Dermis blood vessel endothelial cell (primary cell): Measurements from ENCODE around the gene DIPK1A. TPM values are rescaled to one million over a fixed set of nuclear protein-coding genes. Genes with fewer than 3 reads are reported as not detected.

ENCODE experiments used
- DNase-seq: peaks from one replicate; pipeline ENCODE4 v3.0.0; 2010
- total RNA-seq: library from RNA; depleted of rRNA; stranded (reverse); fragments of >200 nt; gene quantifications from 2 replicates; pipeline ENCODE4 v1.2.3, GENCODE V29; 2014

DIPK1A gene
- total RNA-seq, 1 donor from 2014 or later, result 0.68 TPM

DNA sequence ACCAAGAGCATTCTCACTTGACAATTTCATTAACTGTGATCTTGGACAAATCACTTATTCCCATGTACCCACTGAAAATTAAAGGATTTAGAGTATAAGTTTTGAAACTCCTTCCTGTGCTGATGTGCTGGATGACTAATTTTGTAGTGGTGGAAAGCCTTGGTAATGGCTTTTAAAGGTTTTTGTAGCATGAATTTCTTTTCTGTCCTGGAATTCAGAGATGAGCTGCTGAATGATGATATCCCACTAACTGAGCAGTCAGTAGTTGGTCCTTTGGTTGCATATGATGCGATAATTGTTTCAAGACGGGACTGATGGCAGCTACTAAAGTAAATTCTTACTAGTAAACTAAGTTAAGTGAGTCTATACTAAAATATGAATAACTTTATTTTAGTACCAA, 124.2 kb downstream of the DIPK1A start:
- no peak for DNase-seq

DNA sequence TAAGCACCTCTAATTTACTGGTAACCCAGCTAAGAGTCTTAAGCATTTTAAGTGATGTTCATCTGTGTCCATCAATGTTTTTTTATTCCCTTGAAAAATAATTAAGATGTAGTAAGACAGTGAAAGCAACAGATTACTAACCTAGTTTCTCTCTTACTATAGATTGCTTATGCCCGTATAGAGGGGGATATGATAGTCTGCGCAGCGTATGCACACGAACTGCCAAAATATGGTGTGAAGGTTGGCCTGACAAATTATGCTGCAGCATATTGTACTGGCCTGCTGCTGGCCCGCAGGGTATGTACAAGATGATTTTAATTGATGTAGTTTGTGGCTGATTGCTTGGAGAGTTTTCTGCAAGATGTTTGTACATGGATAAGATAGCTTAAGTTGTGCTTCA, 126.6 kb downstream of the DIPK1A start:
- no peak for DNase-seq

DNA sequence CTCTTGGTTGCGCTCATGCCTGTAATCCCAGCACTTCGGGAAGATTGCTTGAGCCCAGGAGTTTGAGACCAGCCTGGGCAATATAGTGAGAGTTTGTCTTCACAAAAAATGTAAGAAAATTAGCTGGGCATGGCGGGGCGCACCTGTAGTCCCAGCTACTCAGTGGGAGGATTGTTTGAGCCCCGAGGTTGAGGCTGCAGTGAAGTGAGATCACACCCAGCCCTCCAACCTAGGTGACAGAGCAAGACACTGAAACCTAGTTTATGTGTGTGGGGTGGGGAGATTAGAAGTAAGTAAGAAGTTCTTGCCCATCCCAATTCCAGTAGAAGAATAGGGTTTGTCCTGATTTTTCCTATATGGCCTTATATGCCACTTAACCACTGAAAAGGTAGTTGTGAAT, 127.4 kb downstream of the DIPK1A start:
- no peak for DNase-seq

DNA sequence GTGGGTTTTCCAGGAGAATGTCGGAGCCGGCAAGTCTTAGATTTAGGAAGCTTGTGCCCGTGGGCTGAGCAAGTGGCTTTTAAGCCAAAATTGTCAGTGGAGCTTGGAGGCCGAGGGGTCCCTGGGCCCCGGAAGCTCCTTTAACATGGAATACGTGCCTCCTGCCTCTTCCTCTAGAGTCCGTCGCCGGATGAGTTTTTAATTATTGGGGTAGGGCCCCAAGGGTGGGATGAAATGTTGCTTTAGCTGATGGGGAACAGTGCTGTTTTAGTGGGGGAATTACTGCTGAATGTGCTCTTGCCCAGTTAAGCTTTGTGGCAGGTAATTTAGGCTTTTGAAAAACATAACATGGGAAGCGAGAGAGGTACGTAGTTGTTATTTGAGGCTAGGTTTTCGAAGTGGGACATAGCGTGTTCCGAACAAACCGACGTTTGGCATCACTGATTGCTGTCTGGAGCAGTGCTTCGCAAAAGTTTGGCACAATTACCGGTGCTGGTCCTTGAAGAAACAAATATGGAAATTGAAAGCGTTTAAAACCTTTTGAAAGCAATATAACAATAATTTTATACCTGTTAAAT, 128.6 kb downstream of the DIPK1A start:
- peak; percentile 38 for DNase-seq

DNA sequence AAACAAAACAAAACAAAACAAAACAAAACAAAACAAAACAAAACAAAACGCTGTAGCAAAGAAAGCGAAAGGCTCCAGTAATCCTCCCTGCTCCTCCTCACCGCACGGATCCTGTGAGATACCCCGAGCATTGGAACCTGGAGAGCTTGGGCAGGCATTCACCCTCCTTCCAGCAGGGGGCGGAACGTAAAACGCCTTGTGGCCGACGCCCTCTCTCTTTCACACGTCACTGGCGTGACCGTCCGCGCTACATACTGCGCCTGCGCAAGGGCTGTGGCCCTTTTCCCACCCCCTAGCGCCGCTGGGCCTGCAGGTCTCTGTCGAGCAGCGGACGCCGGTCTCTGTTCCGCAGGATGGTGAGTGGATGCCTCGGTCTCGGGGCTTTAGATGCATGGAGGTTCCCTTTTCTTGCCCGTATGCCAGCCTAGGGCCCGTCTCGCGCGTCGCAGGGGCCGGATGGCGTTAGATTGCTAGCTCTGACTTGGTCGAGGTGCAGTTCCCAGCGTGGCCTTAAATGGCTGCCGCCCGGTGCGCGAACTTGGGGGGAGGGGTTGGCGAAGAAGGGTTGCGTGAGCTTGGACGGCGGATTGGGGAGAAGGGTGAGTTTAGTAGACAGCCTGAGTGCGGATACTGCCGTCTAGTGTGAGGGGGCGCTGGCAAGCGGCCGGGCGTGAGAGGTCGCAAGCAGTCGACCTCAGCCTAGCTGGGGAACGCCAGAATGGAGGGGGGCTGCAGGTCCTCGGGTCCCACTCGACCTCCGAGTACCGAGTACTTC, 129.3 kb downstream of the DIPK1A start, which contains the start of gene RPL5:
Gene RPL5 (plus strand): TSS at position 279 of the 775 bp plus-strand sequence. CDS start 75 bp downstream, at position 354.
- peak; percentile 99 for DNase-seq

DNA sequence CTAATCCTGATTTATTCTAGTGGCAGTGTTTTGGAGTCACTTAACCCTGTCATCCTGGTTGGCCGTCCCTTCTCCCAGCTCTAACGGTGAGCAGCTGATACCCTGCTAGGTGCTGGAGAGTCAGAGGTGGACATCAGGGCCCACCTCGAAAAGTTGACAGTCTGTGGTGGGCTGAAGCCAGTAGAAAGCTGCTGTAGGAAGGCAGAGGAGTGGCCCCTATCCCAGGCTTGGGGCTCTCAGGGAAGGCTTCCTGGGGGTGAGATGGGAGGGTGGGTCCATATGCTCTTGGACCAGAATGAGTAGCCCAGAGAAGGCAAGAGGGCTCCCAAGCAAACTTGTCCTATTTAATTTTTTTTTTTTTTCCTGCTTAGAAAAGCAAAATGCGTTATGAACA, 129.9 kb downstream of the DIPK1A start:
- DNase-seq, result no peak

DNA sequence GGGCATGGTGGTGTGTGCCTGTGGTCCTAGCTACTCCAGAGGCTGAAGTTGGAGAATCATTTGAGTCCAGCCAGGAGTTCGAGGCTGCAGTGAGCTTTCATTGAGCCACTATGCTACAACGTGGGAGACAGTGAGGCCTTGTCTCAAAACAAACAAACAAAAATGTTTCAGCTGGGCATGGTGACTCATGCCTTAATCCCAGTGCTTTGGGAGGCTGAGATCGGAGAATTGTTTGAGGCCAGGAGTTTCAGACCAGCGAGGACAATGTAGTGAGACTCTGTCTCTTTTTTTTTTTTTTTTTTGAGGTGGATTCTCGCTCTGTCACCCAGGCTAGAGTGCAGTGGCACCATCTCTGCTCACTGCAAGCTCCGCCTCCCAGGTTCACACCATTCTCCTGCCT, 134.5 kb downstream of the DIPK1A start:
- no peak for DNase-seq

DNA sequence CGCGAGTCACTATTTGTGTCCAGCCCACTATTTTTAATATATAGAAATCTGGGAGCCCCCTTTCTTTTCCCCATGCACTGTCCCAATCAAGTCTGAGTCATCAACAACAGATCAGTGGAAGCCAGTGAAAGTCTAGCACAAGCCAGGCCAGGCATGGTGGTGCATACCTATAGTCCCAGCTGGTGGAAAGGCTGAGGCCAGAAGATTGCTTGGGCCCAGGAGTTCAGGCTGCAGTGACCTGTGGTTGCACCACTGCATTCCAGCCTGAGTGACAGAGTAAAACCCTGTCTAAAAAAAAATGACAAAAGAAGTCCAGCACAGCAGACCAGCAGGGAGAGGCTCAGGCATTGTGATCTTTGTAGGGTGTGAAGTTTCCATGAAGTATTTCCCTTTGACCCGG, 138.4 kb downstream of the DIPK1A start:
- DNase-seq, result no peak

DNA sequence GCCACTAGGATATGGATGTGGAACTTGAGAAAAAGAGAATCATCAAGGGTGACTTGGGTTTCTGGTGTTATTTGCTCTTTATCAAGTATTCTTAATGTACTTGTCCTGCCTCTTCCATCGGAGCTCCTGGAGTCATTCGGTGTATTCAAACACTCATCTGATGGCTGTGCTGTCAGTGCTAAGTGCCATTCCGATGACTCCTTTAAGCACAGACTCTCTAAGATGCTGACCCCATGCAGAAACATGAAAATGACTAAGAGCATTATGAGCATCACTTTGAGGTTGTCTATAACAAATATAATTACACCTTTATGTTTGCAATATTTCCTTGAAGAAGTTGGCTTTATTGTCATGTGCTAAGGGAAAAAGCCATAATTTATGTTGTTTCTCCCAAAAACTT, 140.7 kb downstream of the DIPK1A start:
- no peak for DNase-seq

DNA sequence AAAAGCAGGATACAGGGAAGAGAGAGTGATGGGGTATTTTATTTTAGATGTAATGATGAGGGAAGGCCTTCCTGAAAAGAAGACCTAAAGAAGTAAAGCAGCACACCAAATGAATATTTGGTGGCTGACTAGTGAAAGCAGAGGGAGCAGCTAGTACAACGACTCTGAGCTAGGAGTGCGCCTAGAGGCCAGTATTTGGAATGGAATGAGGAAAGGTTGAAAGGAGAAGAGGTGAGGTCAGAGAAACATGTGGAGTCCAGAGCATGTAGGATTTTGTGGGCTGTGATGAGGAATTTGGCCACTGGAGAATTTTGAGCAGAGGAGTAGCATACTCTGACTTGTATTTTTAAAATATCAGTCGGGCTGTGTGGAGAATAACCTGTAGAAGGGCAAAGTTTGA, 141.2 kb downstream of the DIPK1A start:
- no peak for DNase-seq

DNA sequence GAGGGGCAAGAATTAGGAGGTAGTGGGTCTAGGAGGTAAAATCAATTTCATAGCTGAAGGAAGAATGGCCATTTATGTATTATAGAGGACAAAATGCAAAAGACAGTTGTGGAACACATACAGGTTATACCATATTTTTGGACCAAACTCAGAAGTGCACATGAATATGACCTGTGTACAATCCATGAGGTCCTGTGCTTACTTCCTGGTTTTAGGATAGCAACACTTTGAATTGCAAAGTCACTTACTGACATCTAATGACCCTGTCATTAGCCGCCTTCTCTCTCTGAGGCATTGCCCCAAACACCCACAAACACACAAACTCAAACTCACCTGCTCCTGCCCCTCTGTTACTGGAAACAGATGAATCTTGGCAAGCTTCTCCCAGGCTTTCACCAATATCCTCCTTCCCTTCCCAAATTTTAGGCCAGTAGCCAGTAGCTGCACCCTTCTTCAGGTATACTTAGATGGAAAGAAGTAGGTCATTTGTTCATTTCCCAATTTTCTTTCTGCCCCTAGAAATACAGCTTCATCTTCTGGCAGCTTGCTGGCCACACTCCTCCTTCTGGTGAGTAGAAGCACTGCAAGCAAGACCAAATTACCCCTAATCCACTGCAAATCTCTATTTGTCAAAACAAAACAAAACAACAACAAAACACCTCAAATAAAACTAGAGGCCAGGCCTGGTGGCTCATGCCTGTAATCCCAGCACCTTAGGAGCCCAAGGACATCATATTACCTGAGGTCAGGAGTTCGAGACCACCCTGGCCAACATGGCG, 143.1 kb downstream of the DIPK1A start:
- DNase-seq, result peak; percentile 64

DNA sequence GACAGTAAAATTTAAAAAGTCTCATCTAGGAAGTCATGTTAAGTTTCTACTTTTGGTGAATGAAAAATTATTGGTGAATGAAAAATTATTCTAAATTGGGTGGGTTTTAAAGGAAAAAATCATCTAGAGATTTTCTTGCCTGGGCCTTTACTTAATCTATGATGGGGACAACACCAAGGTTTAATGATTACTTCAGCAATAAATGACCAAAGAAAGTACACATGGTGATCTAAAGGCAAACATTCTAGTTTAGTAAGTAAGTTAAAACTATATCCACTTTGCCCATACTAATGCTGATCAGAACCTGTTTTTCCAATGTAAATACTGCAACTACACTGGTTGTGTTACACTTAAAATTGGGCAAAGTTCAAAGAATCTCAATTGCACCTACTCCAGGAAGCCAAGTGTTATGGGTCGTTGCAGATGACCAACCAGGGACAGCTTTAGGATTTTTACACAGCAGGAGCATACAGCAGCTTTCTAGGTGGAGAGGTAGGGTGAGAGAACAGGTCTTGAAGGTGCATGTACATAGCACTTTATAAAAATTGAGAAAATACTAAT, 144.0 kb downstream of the DIPK1A start:
- DNase-seq, result no peak

DNA sequence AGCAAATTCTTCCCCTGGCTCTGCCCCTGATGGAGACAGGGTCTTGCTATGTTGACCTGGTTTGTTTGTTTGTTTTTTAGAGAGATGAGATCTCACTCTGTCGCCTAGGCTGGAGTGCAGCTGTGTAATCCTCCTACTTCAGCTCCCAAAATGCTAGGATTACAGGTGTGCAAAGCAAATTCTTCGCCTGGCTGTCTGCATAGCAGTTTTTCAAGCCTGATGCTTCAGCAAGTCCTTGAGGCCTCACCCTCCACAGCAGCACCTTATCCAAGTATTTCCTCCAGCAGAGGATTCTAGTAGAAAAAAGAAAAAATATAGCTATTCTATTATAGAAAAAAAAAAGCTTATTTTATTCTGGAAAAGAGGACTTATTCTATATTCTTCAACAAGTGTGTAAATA, 144.5 kb downstream of the DIPK1A start:
- DNase-seq, result no peak

DNA sequence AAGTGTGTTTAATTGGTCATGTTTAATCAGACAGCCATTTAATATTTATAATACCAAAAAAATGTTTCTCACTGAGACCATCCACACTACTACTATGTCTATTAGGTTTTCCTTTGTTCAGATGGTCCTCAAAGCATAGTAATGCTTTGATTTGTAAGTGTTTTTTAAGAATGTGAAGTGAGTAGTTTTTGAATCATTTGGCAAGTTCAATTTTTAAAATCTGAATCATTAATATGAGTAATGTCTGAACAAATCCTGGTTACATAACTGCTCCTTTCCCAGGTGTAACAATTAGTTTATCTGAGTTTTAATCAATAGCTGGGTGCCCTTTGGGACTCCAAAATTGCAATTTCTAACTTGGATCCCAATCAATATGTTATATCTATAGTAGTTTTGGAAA, 152.9 kb downstream of the DIPK1A start:
- no peak for DNase-seq

DNA sequence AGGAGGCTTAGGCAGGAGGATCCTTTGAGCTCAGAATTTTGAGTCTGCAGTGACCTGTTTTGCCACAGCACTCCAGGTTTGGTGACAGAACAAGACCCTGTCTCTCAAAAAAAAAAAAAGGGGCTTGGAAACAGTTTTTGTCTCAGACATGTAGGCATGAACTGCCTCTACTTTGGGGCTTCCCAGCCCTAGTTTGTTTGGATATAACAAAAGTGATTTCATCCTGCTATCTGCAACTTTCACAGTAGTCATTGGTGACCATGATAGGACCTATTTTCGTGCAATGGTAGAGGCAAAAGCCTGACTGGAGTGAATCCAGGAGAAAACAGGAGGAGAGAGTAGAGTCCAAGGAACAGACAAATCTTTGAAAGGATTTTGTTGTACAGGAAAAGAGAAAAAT, 156.0 kb downstream of the DIPK1A start:
- no peak for DNase-seq

DNA sequence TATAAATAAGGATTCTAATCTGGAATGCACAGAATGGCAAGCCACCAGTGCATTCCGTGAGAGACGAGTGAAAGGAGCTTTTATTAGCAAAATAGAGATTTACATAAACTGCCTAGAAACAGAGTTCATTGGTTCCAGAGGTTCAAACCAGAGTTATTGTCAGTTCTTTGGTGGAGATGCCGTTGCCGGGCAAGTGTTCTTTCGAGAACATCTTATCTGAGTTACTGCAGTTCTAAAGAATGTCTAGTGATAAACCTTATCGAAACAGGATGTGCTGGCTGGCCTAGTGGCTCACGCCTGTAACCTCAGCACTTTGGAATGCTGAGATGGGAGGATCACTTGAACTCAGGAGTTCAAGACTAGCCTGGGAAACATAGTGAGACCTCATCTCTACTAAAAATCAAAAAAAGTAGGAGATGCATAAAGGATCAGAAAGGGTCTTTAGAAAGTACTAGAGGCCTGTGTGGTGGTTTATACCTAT, 156.5 kb downstream of the DIPK1A start:
- DNase-seq, result peak; percentile 90

DNA sequence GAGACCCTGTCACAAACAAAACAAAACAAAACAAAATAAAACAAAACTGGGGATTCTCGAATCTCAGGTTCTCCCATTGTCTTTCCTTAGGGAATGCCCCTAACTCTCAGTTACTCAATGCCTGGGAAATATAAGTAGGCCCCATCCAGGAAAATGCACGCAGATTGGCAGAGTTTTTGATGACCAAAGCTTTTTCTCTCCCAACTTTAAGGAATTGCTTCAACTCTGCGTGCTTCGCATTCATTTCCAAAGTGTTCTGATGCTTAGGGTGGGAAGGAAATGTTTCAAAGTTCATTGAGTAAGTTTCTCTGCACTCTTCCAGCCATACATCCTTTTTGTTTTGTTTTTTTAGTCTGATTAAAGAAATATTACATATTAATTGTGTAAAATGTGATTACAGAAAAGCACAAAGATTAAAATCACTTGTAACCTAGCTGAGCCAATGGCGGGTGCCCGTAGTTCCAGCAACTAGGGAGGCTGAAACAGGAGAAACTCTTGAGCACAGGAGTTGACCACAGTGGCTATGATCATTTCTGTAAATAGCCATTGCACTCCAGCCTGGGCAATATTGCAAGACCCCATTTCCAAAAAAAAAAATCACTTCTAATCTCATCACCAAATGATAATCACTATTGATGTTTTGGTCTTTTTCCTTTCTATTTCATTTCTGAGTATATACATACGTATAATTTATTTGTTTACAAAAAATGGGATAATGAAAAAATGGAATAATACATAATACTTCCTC, 157.9 kb downstream of the DIPK1A start:
- DNase-seq, result no peak

DNA sequence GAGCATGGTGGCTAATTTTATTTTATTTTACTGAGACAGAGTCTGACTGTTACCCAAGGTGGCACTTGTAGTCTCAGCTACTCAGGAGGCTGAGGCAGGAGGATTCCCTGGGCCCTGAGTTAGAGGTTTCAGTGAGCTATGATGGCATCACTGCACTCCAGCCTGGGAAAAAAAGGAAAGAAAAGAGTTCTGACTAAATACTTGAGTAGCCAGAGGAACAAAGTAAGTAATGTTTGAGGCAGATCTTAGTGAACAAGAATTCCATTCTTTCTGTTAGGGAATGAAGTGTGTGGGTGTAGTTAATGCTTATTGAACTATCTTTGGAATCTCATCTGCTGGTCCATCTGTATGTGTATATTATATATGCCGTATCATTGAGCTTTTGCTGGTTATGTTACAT, 163.3 kb downstream of the DIPK1A start:
- DNase-seq, result no peak

DNA sequence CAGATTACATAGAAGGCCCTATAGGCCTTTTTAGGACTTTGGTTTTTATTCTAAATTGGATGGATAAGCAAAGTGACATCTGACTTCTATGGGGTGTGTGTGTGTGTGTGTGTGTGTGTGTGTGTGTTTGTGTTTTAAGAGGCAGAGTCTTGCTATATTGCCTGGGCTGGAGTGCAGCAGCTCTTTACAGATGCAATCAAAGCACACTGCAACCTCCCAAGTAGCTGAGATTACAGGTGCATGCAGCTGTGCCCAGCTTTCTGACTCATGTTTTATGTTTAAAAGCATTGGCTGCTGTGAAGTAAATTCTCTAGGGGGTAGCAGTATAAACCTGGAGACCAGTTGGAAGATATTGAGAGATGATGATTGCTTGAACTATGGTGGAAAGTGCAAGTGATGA, 164.0 kb downstream of the DIPK1A start:
- no peak for DNase-seq

DNA sequence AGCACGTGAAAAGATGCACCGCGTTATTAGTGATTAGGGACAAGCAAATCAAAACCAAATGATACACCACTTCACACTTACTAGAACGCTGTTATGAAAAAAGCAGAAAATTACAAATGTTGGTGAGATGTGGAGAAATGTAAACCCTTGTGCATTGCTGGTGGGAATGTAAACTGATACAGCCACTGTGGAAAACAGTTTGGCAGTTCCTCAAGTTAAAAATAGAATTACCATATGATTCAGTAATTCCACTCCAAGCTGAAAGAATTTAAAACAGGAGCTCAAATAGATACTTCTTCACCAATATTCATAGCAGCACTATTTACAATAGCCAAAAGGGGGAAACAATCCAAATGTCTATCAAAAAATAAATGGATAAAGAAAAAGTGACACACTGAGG, 166.1 kb downstream of the DIPK1A start:
- no peak for DNase-seq

DNA sequence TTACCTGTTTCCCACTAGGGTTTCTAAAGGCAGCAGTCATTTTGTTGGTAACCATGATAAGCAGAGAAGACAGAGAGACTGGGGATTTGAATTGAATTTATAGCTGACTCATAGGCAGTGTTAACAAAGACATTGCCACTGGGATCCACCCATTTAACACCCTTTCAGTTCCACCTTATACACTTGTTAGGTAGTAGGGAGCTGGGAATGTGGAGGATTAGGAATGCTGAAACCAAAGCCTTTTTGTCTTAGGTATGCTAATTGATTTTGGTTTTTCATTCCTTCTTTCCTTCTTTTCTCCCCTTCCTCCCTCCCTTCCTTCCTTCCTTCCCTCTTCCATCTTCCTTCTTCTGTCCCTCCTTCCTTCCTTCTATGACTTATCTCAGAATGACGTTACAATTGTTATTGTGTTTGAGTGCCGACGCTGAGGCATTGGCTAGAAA, 168.9 kb downstream of the DIPK1A start:
- DNase-seq, result peak; percentile 59
